HFFc6 (cell line): ENCODE data around the gene CAPN13. TPM values are rescaled to one million over a fixed set of nuclear protein-coding genes. Genes with fewer than 3 reads are reported as not detected.

Experiments
- DNase-seq: peaks from one replicate; pipeline ENCODE4 v3.0.0-alpha.2; 2018
- H3K27ac Mint-ChIP-seq: 2 replicates; pipeline ENCODE4 v1.8.0; 2020; ENCODE audit warnings: mild to moderate bottlenecking, mixed read lengths
- H3K27me3 Mint-ChIP-seq: 2 replicates; pipeline ENCODE4 v1.8.0; 2021; ENCODE audit warnings: mild to moderate bottlenecking, moderate library complexity, mixed read lengths; ENCODE audit not compliant: insufficient read depth
- H3K36me3 Mint-ChIP-seq: 2 replicates; pipeline ENCODE4 v1.8.0; 2021; ENCODE audit warnings: low read depth, mixed read lengths
- H3K4me1 Mint-ChIP-seq: 2 replicates; pipeline ENCODE4 v1.8.0; 2020; ENCODE audit warnings: low read depth, mixed read lengths
- H3K4me3 Mint-ChIP-seq: 2 replicates; pipeline ENCODE4 v1.8.0; 2020; ENCODE audit warnings: mild to moderate bottlenecking, moderate library complexity, mixed read lengths
- H3K9me3 Mint-ChIP-seq: 2 replicates; pipeline ENCODE4 v1.8.0; 2020; ENCODE audit warnings: mild to moderate bottlenecking, mixed read lengths
- total RNA-seq, 6 experiments: library from RNA; stranded (reverse); fragmentation: NEBNext Ultra II Directional; extraction: Animal tissue kit (Norgen Biotek cat#: 25700); gene quantifications; 2 replicates in 1 of 6; 3 replicates in 5 of 6; pipeline ENCODE4 v1.2.3, GENCODE V29; 2021
- TF ChIP-seq, protein P1 (sequence below): fragments of 200-600 bp; sonication (generic); IDR thresholded peaks from 2 replicates; pipeline ENCODE4 v1.5.0; 2021; ENCODE audit warnings: antibody characterized with exemption, mild to moderate bottlenecking

The CAPN13 gene
- total RNA-seq, 6 experiments from 2014 or later, result not detected

- no peak for DNase-seq
- H3K27ac Mint-ChIP-seq, result no peak overlapping the region
- TF ChIP-seq, protein P1, sequence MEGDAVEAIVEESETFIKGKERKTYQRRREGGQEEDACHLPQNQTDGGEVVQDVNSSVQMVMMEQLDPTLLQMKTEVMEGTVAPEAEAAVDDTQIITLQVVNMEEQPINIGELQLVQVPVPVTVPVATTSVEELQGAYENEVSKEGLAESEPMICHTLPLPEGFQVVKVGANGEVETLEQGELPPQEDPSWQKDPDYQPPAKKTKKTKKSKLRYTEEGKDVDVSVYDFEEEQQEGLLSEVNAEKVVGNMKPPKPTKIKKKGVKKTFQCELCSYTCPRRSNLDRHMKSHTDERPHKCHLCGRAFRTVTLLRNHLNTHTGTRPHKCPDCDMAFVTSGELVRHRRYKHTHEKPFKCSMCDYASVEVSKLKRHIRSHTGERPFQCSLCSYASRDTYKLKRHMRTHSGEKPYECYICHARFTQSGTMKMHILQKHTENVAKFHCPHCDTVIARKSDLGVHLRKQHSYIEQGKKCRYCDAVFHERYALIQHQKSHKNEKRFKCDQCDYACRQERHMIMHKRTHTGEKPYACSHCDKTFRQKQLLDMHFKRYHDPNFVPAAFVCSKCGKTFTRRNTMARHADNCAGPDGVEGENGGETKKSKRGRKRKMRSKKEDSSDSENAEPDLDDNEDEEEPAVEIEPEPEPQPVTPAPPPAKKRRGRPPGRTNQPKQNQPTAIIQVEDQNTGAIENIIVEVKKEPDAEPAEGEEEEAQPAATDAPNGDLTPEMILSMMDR, result no peak
- H3K4me1 Mint-ChIP-seq, result 0 out of 2 replicates have a peak, but pooled peaks cover 4% of the 10 kb centered on the region
- H3K4me3 Mint-ChIP-seq, result no peak overlapping the region
- no peaks in the 10 kb centered on the region for H3K36me3 Mint-ChIP-seq
- H3K27me3 Mint-ChIP-seq, result peaks cover 10% of the 10 kb centered on the region
- H3K9me3 Mint-ChIP-seq, result no peaks in the 10 kb centered on the region
Measured at GRCh38 chr2:30717081-30717650, 90.1 kb downstream of the CAPN13 start.

- no peak overlapping the region for H3K27ac Mint-ChIP-seq
- TF ChIP-seq, protein P1, result no peak
- H3K9me3 Mint-ChIP-seq, result no peaks in the 10 kb centered on the region
- H3K4me3 Mint-ChIP-seq, result no peak overlapping the region
- no peaks in the 10 kb centered on the region for H3K36me3 Mint-ChIP-seq
- no peak for DNase-seq
- H3K27me3 Mint-ChIP-seq, result peaks cover 10% of the 10 kb centered on the region
- 0 out of 2 replicates have a peak, but pooled peaks cover 4% of the 10 kb centered on the region for H3K4me1 Mint-ChIP-seq
Measured at GRCh38 chr2:30716123-30716900, 90.9 kb downstream of the CAPN13 start.

DNA sequence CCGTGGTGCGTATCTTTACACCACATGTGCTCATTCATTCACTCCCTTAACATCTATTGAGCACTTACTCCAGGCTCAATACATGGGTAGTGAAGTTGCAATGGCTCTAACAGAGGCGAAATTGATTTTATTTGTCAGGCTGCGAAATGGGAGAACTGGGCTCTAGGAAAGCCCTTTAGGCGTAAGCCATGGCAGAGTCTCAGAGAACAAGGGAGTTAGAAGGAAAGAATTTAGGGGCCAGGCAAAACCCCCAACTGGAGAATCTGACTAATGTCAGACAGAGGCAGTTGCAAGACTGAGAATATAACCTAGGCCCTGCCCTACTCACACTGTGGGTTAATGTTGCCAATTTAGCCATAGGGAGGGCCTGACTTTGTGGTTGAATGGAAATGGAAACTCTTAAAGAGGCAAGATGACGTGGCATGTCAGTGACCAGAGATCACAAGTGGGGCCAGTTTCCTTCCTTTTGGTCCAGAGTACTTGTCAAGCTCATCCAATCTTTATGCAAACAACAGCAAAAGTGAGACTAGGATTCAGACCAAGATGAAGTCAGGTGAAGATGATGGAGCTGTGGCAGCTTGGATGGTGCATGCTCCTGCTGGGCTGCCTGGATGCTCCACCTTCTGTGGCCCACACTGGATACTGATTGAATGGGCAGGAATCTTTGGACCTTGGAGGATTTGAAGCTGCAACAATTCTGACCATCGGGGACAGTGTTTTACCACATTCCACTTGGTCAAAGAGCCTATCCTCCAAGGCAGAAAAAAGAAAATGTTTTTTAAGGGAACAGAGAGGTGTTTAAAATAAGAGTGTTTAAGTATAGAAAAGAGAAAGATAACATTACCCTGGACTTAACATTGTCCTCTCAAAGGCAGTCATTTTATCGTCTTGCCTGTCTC lies 92.2 kb downstream of the CAPN13 start:
- DNase-seq, result no peak
- H3K4me1 Mint-ChIP-seq, result 0 out of 2 replicates have a peak, but pooled peaks cover 4% of the 10 kb centered on the region
- no peak overlapping the region for H3K4me3 Mint-ChIP-seq
- peaks cover 10% of the 10 kb centered on the region for H3K27me3 Mint-ChIP-seq
- TF ChIP-seq, protein P1, result peak; percentile 21; the same call in 1 of the 2 replicates
- H3K36me3 Mint-ChIP-seq, result no peaks in the 10 kb centered on the region
- H3K27ac Mint-ChIP-seq, result no peak overlapping the region
- no peaks in the 10 kb centered on the region for H3K9me3 Mint-ChIP-seq

- TF ChIP-seq, protein P1, result no peak
- Mint-ChIP-seq H3K27me3 (peaks cover 6% of the 10 kb centered on the region), H3K4me1 (0 out of 2 replicates have a peak, but pooled peaks cover 4% of the 10 kb centered on the region), H3K27ac (no peak overlapping the region), H3K36me3 (no peaks in the 10 kb centered on the region), H3K9me3 (no peaks in the 10 kb centered on the region), H3K4me3 (no peak overlapping the region)
- DNase-seq, result no peak
Measured at GRCh38 chr2:30713698-30714097, 93.5 kb downstream of the CAPN13 start.

- Mint-ChIP-seq H3K27ac (no peak overlapping the region), H3K36me3 (no peaks in the 10 kb centered on the region), H3K9me3 (no peaks in the 10 kb centered on the region), H3K4me3 (no peak overlapping the region), H3K4me1 (0 out of 2 replicates have a peak, but pooled peaks cover 4% of the 10 kb centered on the region), H3K27me3 (peaks cover 2% of the 10 kb centered on the region; the same call in 1 of the 2 replicates)
- TF ChIP-seq, protein P1, result peak; percentile 99
- peak; percentile 94 for DNase-seq
Measured at GRCh38 chr2:30711646-30712085, 95.6 kb downstream of the CAPN13 start.
